GM20000 (cell line): Measurements from ENCODE around the gene PMM2.

ENCODE experiments used
- DNase-seq: peaks from one replicate; pipeline ENCODE4 v3.0.0; 2012; ENCODE audit warnings: low spot score
- CTCF ChIP-seq: IDR thresholded peaks from 2 replicates; pipeline ENCODE4 v1.5.1; 2012; ENCODE audit warnings: mild to moderate bottlenecking, control low read depth; ENCODE audit errors: extremely low read depth, missing control alignments

PMM2 gene

GRCh38 chr16:8760021-8760420, 37.6 kb upstream of the PMM2 start:
- no peak for DNase-seq
- no peak for TF ChIP-seq CTCF

- no peak for TF ChIP-seq CTCF
- no peak for DNase-seq
Measured at GRCh38 chr16:8761078-8761477, 36.6 kb upstream of the PMM2 start.

GRCh38 chr16:8762254-8762653, 35.4 kb upstream of the PMM2 start:
- TF ChIP-seq CTCF: no peak
- no peak for DNase-seq

DNA sequence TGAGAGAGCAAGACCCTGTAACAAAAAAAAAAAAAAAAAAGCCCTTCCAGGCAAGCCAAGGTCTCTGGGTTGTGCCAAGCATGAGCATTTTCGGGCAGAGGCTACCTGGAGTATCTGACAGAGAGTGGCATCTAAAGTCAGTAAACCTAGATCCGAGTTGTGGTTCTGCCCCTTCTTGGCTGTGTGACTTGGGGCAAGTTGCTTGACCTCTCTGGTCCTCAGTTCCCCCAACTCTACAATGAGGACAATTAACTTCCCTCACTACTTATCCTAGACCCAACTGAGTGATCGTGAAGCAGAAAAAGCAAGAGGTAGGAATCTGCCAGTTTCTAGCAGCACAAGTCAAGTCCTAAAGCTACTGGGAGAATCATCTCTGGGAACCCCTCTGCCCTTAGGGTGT, 34.6 kb upstream of the PMM2 start:
- DNase-seq: no peak
- no peak for TF ChIP-seq CTCF

DNA sequence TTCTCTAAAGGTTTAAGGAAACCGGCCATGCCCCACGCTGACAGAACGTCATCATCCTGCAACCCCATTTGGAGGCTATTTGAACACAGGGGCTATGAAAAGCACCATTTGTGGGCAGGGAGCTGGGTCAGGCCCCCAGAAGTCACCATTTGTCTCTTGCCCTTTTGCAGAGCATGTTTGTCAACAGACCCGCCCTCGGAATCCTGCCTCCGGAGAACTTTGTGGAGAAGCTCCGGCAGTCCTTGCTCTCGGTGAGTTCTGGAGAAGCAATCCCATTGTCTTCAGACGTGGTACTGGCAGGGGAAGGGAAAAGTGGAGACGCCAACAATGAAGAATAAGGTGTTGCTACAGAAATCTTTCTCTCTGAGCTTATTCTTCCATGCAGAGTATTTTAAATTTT, 33.7 kb upstream of the PMM2 start:
- no peak for DNase-seq
- TF ChIP-seq CTCF: no peak

- no peak for TF ChIP-seq CTCF
- no peak for DNase-seq
Measured at GRCh38 chr16:8764525-8765250, 33.0 kb upstream of the PMM2 start.

DNA sequence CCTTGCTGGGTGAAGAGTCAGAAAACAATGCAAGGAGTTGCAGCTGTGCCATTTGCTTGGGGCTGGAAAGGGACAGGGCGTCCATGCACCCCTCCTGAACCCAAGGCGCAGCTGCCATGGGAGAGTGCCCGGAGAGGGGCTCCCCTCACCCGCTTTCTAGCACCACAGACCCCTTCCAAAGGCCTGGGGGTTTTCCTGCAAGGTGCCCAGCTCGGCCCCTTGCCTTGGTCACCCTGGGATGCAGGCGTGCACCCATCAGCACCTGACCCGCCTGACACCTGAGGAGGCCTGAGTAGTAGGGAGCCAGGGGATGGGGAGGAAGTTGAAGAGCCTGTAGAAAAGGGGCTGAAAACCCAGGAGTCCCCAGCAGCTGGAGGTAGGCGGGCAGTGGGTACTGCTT, 30.5 kb upstream of the PMM2 start:
- TF ChIP-seq CTCF: no peak
- no peak for DNase-seq
